Activated T-helper 2 cell treated with anti-CD3 and anti-CD28 coated beads, Interferon-gamma antibody, Interleukin-2, Interleukin-4, amounts not matched to agents 10 μg/mL and 5 μg/mL and 100 μg/mL, durations not matched to agents 14 hours and 24 hours and 36 hours (primary cell): Measurements from ENCODE around the gene STIL. TPM values are rescaled to one million over a fixed set of nuclear protein-coding genes. Genes with fewer than 3 reads are reported as not detected.
A peak's percentile ranks its signal among the peaks of the same experiment; 100 is the strongest.
"Not testable (repeated sequence)": the region's sequence is repeated elsewhere in the genome, so short reads cannot be mapped to it uniquely, and the experiment has no call there.

Source experiments
- DNase-seq: peaks from one replicate; pipeline ENCODE4 v3.0.0; 2021; ENCODE audit warnings: low spot score
- H3K27ac Mint-ChIP-seq: one replicate; pipeline ENCODE4 v1.8.0; 2021; ENCODE audit warnings: mixed read lengths
- H3K27me3 Mint-ChIP-seq: one replicate; pipeline ENCODE4 v1.8.0; 2021; ENCODE audit warnings: low read depth, mixed read lengths
- H3K36me3 Mint-ChIP-seq: one replicate; pipeline ENCODE4 v1.8.0; 2021; ENCODE audit warnings: low read depth, mixed read lengths
- H3K4me1 Mint-ChIP-seq: one replicate; pipeline ENCODE4 v1.8.0; 2021; ENCODE audit warnings: low read depth, mixed read lengths
- H3K4me3 Mint-ChIP-seq: one replicate; pipeline ENCODE4 v1.8.0; 2021; ENCODE audit warnings: low read depth, mild to moderate bottlenecking, moderate library complexity, mixed read lengths
- H3K9me3 Mint-ChIP-seq: one replicate; pipeline ENCODE4 v1.8.0; 2021; ENCODE audit warnings: mixed read lengths
- intact Hi-C: fragments of 100-400 bp; cut with micrococcal nuclease; formaldehyde crosslinking; loops from one replicate; pipeline ENCODE4 v1.15.1; 2023
- total RNA-seq: library from RNA; stranded (reverse); gene quantifications from 2 replicates; pipeline ENCODE4 v1.2.3, GENCODE V29; 2022

The STIL gene
- total RNA-seq, 1 donor from 2014 or later, result 24.8 TPM

- intact Hi-C loops, result no loop called here
- Mint-ChIP-seq H3K27ac (no peak overlapping the region), H3K4me1 (peaks cover 1% of the 10 kb centered on the region), H3K9me3 (no peaks in the 10 kb centered on the region), H3K36me3 (peaks cover 54% of the 10 kb centered on the region), H3K27me3 (no peaks in the 10 kb centered on the region), H3K4me3 (no peak overlapping the region)
- DNase-seq, result no peak
These were observed 15.8 kb downstream of the STIL start for GRCh38 chr1:47298025-47298699.

- Mint-ChIP-seq H3K9me3 (no peaks in the 10 kb centered on the region), H3K36me3 (peaks cover 42% of the 10 kb centered on the region), H3K4me1 (peaks cover 5% of the 10 kb centered on the region), H3K27ac (no peak overlapping the region), H3K4me3 (no peak overlapping the region), H3K27me3 (no peaks in the 10 kb centered on the region)
- DNase-seq, result no peak
- intact Hi-C loops, result no loop called here
These were observed 18.4 kb downstream of the STIL start for GRCh38 chr1:47295579-47295978.

- intact Hi-C loops, result not testable (repeated sequence)
These were observed 19.1 kb downstream of the STIL start for GRCh38 chr1:47294863-47295262.

GRCh38 chr1:47288116-47288515 is 25.8 kb downstream of the STIL start:
- H3K27me3 Mint-ChIP-seq, H3K4me3 Mint-ChIP-seq, H3K9me3 Mint-ChIP-seq, H3K27ac Mint-ChIP-seq, H3K4me1 Mint-ChIP-seq, DNase-seq: not testable (repeated sequence)
- peaks cover 36% of the 10 kb centered on the region for H3K36me3 Mint-ChIP-seq
- intact Hi-C loops, result loop anchor here (2.0 kb wide), 1 partner anchor 49 kb away; no protein-coding TSS in a partner anchor

More at GRCh38 chr1:47294863-47295262, 19.1 kb downstream of the STIL start:
- not testable (repeated sequence) for H3K27ac Mint-ChIP-seq, H3K9me3 Mint-ChIP-seq, H3K4me1 Mint-ChIP-seq, H3K4me3 Mint-ChIP-seq, DNase-seq, H3K27me3 Mint-ChIP-seq
- peaks cover 45% of the 10 kb centered on the region for H3K36me3 Mint-ChIP-seq

- Mint-ChIP-seq H3K9me3 (no peaks in the 10 kb centered on the region), H3K4me3 (no peak overlapping the region), H3K4me1 (peaks cover 10% of the 10 kb centered on the region), H3K36me3 (peaks cover 41% of the 10 kb centered on the region), H3K27ac (no peak overlapping the region), H3K27me3 (no peaks in the 10 kb centered on the region)
- DNase-seq, result no peak
- intact Hi-C loops, result no loop called here
These were observed 33.8 kb downstream of the STIL start for GRCh38 chr1:47280142-47280541.

DNA sequence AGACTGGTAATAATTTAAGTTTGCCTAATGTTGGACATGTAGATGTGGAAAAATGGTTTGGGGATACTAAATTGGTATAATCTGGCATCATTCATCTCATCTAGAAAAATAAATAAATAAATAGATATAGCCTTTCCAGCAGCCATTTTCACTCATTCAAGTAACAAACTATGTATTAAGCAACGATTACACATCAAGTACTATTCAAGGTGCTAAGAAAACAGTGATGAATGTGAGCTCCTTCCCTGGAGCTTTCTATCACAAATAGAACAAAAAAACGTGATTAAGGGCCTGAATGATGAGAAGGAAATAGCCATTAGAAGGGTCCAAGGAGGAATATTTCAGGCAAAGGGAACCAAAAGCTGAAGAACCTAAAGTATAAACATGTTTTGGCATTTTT is 37.1 kb downstream of the STIL start:
- no peak for DNase-seq
- Mint-ChIP-seq H3K4me1 (peaks cover 10% of the 10 kb centered on the region), H3K27me3 (no peaks in the 10 kb centered on the region), H3K4me3 (no peak overlapping the region), H3K9me3 (no peaks in the 10 kb centered on the region), H3K27ac (no peak overlapping the region), H3K36me3 (peaks cover 47% of the 10 kb centered on the region)
- intact Hi-C loops, result no loop called here

DNA sequence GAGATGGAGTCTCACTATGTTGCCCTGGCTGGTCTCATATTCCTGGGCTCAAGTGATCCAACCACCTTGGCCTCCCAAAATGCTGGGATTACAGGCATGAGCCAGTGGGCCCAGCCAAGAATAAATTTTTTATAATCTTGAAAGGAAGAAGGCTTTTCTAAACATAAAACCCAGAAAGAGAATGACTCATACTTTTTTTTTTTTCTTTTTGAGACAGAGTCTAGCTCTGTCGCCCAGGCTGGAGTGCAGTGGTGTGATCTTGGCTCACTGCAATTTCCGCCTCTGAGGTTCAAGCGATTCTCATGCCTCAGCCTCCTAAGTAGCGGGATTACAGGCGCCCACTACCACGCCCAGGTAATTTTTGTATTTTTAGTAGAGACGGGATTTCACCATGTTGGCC is 38.1 kb downstream of the STIL start:
- DNase-seq, intact Hi-C loops: not testable (repeated sequence)
- peaks cover 46% of the 10 kb centered on the region for H3K36me3 Mint-ChIP-seq

GRCh38 chr1:47265529-47265928 is 48.4 kb downstream of the STIL start:
- H3K27me3 Mint-ChIP-seq, H3K27ac Mint-ChIP-seq, H3K4me3 Mint-ChIP-seq, intact Hi-C loops, H3K9me3 Mint-ChIP-seq, H3K4me1 Mint-ChIP-seq, DNase-seq: not testable (repeated sequence)
- peaks cover 46% of the 10 kb centered on the region for H3K36me3 Mint-ChIP-seq

More for the DNA sequence above, 38.1 kb downstream of the STIL start:
- H3K9me3 Mint-ChIP-seq, H3K27me3 Mint-ChIP-seq, H3K27ac Mint-ChIP-seq, H3K4me3 Mint-ChIP-seq: not testable (repeated sequence)
- peaks cover 10% of the 10 kb centered on the region for H3K4me1 Mint-ChIP-seq

GRCh38 chr1:47262787-47263413 is 51.0 kb downstream of the STIL start:
- intact Hi-C loops, result loop anchor here (1.0 to 5.0 kb wide), 2 partner anchors 70 to 86 kb away; no protein-coding TSS in a partner anchor
- DNase-seq, result peak; percentile 39
- no peak overlapping the region for H3K27ac Mint-ChIP-seq
- no peaks in the 10 kb centered on the region for H3K9me3 Mint-ChIP-seq
- H3K4me1 Mint-ChIP-seq, result no peaks in the 10 kb centered on the region
- H3K36me3 Mint-ChIP-seq, result peaks cover 45% of the 10 kb centered on the region
- H3K4me3 Mint-ChIP-seq, result no peak overlapping the region
- H3K27me3 Mint-ChIP-seq, result no peaks in the 10 kb centered on the region

GRCh38 chr1:47257224-47257623 is 56.7 kb downstream of the STIL start:
- Mint-ChIP-seq H3K27me3 (no peaks in the 10 kb centered on the region), H3K27ac (no peak overlapping the region), H3K36me3 (peaks cover 40% of the 10 kb centered on the region), H3K4me3 (no peak overlapping the region), H3K4me1 (peaks cover 2% of the 10 kb centered on the region), H3K9me3 (no peaks in the 10 kb centered on the region)
- intact Hi-C loops, result no loop called here
- DNase-seq, result no peak

DNA sequence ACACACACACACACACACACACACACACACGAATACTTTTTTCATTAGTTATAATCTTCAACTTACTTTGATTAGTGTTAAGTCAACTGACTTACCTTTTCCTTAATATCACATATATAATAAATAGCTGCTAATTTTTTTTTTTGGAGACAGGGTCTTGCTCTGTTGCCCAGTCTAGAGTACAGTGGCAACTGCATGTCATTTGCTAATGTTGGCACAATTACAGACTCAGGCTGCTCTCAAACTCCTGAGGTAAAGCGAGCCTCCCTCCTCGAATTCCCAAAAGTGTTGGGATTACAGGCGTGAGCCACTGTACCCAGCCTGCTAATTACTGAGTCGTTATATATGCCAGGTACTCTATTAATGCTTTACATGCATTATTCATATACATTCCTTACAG is 61.2 kb downstream of the STIL start:
- intact Hi-C loops, result no loop called here
- Mint-ChIP-seq H3K9me3 (no peaks in the 10 kb centered on the region), H3K4me3 (no peak overlapping the region), H3K27ac (no peak overlapping the region), H3K36me3 (peaks cover 42% of the 10 kb centered on the region), H3K4me1 (peaks cover 2% of the 10 kb centered on the region), H3K27me3 (no peaks in the 10 kb centered on the region)
- DNase-seq, result no peak

GRCh38 chr1:47252369-47252768 is 61.6 kb downstream of the STIL start:
- peaks cover 2% of the 10 kb centered on the region for H3K4me1 Mint-ChIP-seq
- no peaks in the 10 kb centered on the region for H3K9me3 Mint-ChIP-seq
- H3K36me3 Mint-ChIP-seq, result peaks cover 39% of the 10 kb centered on the region
- no peak for DNase-seq
- H3K27ac Mint-ChIP-seq, result no peak overlapping the region
- no peak overlapping the region for H3K4me3 Mint-ChIP-seq
- no peaks in the 10 kb centered on the region for H3K27me3 Mint-ChIP-seq
- intact Hi-C loops, result no loop called here

DNA sequence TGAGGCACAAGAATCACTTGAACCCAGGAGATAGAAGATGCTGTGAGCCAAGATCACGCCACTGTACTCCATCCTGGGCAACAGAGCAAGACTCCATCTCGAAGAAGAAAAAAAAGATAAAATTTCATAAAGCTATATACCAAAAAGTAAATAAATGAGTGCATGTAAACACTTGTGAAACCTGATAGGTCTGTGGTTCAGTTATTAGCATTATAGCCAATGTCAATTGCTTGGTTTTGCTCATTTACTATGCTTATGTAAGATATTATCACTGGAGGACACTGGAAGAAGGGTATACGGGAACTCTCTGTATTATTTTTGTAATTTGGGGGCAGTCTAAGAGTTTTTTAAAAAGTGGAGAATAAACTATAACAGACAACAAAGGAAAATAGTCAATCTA is 64.2 kb downstream of the STIL start:
- intact Hi-C loops, result no loop called here
- H3K9me3 Mint-ChIP-seq, result no peaks in the 10 kb centered on the region

More for the DNA sequence above, 64.2 kb downstream of the STIL start:
- no peak overlapping the region for H3K27ac Mint-ChIP-seq
- no peak overlapping the region for H3K4me3 Mint-ChIP-seq
- H3K36me3 Mint-ChIP-seq, result peaks cover 28% of the 10 kb centered on the region
- peaks cover 2% of the 10 kb centered on the region for H3K4me1 Mint-ChIP-seq
- peaks cover 7% of the 10 kb centered on the region for H3K27me3 Mint-ChIP-seq
- DNase-seq, result no peak
